G401 (cell line): ENCODE data around the gene FBXW9. TPM values are rescaled to one million over a fixed set of nuclear protein-coding genes. Genes with fewer than 3 reads are reported as not detected.
"Not testable (repeated sequence)": the region's sequence is repeated elsewhere in the genome, so short reads cannot be mapped to it uniquely, and the experiment has no call there.

ENCODE experiments used
- DNase-seq: peaks from one replicate; pipeline ENCODE4 v3.0.0-alpha.2; 2015; ENCODE audit warnings: low spot score
- in situ Hi-C: cut with HindIII; loops from 2 replicates; pipeline ENCODE4 v1.10.0; 2016; ENCODE audit warnings: low sequenced_read_pairs, mixed read lengths
- total RNA-seq: library from RNA; depleted of rRNA; stranded (reverse); fragments of >200 nt; shearing (Covaris generic); gene quantifications from 2 replicates; pipeline ENCODE4 v1.2.3, GENCODE V29; 2014

Gene FBXW9
- total RNA-seq, 1 experiment from 2014 or later = 39.2 TPM

GRCh38 chr19:12689581-12690216, 6.7 kb downstream of the FBXW9 start:
- in situ Hi-C loops = no loop called here

GRCh38 chr19:12689012-12689411, 7.4 kb downstream of the FBXW9 start:
- in situ Hi-C loops = no loop called here
- no peak for DNase-seq

More at GRCh38 chr19:12689581-12690216, 6.7 kb downstream of the FBXW9 start:
- DNase-seq = no peak

- DNase-seq = no peak
- in situ Hi-C loops = no loop called here
These were observed 8.8 kb downstream of the FBXW9 start, which contains the start of gene GNG14 for GRCh38 chr19:12687496-12688196. Gene GNG14 (plus strand): TSS chr19:12687998. CDS start chr19:12688049, 51 bp downstream.

- in situ Hi-C loops = no loop called here
- no peak for DNase-seq
These were observed 10.6 kb downstream of the FBXW9 start for GRCh38 chr19:12685831-12686230.

GRCh38 chr19:12681074-12681987, 15.1 kb downstream of the FBXW9 start, which contains the start of gene DHPS:
Gene DHPS (minus strand): TSS chr19:12681880. CDS start chr19:12681766, 114 bp downstream.
- in situ Hi-C loops = no loop called here
- DNase-seq = peak; percentile 97

GRCh38 chr19:12680034-12680433, 16.4 kb downstream of the FBXW9 start:
- in situ Hi-C loops = no loop called here
- DNase-seq = no peak

GRCh38 chr19:12678039-12678438, 18.4 kb downstream of the FBXW9 start:
- DNase-seq, in situ Hi-C loops: not testable (repeated sequence)

- in situ Hi-C loops = no loop called here
- no peak for DNase-seq
These were observed 19.5 kb downstream of the FBXW9 start for GRCh38 chr19:12676928-12677327.

- in situ Hi-C loops = no loop called here
- DNase-seq = peak; percentile 77
These were observed 20.0 kb downstream of the FBXW9 start for GRCh38 chr19:12676384-12676792.

GRCh38 chr19:12675940-12676339, 20.5 kb downstream of the FBXW9 start:
- no peak for DNase-seq
- in situ Hi-C loops = no loop called here

- in situ Hi-C loops = no loop called here
- DNase-seq = no peak
These were observed 21.0 kb downstream of the FBXW9 start for GRCh38 chr19:12675399-12675798.

- DNase-seq = no peak
- in situ Hi-C loops = no loop called here
These were observed 23.7 kb downstream of the FBXW9 start for GRCh38 chr19:12672744-12673143.

- no peak for DNase-seq
- in situ Hi-C loops = no loop called here
These were observed 26.1 kb downstream of the FBXW9 start for GRCh38 chr19:12670159-12670928.

GRCh38 chr19:12669270-12670158, 26.9 kb downstream of the FBXW9 start:
- DNase-seq = peak; percentile 88
- in situ Hi-C loops = no loop called here

GRCh38 chr19:12668932-12669269, 27.5 kb downstream of the FBXW9 start:
- in situ Hi-C loops = no loop called here
- peak; percentile 48 for DNase-seq

GRCh38 chr19:12668346-12668745, 28.1 kb downstream of the FBXW9 start:
- in situ Hi-C loops = no loop called here
- DNase-seq = no peak

- no peak for DNase-seq
- in situ Hi-C loops = no loop called here
These were observed 28.6 kb downstream of the FBXW9 start for GRCh38 chr19:12667731-12668302.
